A172 (cell line): ENCODE measurements around the gene DLGAP4. TPM values are rescaled to one million over a fixed set of nuclear protein-coding genes. Genes with fewer than 3 reads are reported as not detected.
A peak's percentile ranks its signal among the peaks of the same experiment; 100 is the strongest.
"Not testable (repeated sequence)": the region's sequence is repeated elsewhere in the genome, so short reads cannot be mapped to it uniquely, and the experiment has no call there.

ENCODE experiments used
- DNase-seq: peaks from one replicate; pipeline ENCODE4 v3.0.0-alpha.2; 2015; ENCODE audit warnings: low spot score
- total RNA-seq: library from RNA; depleted of rRNA; stranded (reverse); fragments of >200 nt; shearing (Covaris generic); gene quantifications from 2 replicates; pipeline ENCODE4 v1.2.3, GENCODE V29; 2014

Gene DLGAP4
- total RNA-seq, 1 experiment from 2014 or later = 29.6 TPM

DNA sequence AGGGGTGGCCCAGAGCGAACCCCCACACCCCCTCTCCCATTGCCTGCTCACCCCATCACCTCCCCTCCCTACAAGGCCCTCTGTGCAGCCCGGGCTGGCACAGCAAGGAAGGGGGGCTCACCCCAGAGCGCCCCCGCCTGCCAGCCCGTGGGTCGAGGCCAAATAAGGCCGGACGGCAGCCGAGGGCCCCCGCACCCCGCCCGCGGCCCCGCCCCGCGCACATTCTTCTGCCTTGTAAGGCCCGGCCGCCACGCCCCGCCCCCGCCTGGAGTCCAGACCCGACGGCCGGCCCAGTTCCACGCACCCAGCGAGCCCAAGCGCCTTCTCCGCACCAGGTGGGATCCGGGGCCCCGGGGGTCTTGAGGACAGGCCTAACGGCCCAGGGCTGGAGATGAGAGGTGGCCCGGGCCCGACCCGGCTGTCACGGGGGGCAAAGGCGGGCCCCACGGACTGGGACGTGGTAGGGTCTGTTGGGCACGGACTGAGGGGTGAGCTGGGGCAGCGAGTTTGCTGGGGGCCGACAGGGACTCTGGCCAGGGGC, 235.2 kb downstream of the DLGAP4 start, which contains the start of gene MYL9:
TSS of gene MYL9 (plus strand) at position 293 of the 541 bp plus-strand sequence. CDS start 3,366 bp downstream, outside the sequence.
- DNase-seq = no peak

DNA sequence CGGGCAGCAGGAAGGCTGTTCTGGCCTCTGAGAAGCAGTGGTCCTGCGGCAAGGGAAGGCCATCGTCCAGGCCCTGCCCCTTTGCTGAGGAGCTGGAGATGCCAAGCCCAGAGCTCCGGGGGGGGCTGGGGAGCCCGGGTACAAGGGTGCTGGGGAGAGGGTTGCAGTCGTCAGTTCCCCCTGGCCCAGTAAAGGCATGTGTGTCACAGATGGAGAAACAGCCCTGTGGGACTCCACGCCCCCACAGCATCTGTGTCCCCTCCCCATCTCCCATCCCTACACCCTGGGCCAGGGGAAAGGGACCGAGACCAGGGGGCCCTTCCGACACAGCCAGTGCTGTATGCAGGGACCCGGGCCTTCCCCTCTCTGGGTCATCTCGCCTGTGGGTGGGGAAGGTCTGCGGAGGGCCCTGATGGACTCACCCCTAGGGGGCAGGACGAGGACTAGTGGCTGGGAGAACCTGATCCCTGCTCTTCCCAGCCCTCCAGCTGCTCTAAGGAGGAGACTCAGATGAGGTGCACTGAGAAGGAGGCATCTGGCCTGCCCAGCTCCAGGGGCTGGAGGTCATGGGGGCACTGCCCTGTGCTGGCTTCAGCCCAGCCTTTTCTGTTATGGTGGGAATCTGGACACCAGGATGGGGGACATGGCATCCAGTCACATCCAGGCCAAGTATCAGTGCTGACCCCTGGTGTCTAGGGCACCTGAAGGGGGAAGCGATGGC, 235.8 kb downstream of the DLGAP4 start:
- no peak for DNase-seq

DNA sequence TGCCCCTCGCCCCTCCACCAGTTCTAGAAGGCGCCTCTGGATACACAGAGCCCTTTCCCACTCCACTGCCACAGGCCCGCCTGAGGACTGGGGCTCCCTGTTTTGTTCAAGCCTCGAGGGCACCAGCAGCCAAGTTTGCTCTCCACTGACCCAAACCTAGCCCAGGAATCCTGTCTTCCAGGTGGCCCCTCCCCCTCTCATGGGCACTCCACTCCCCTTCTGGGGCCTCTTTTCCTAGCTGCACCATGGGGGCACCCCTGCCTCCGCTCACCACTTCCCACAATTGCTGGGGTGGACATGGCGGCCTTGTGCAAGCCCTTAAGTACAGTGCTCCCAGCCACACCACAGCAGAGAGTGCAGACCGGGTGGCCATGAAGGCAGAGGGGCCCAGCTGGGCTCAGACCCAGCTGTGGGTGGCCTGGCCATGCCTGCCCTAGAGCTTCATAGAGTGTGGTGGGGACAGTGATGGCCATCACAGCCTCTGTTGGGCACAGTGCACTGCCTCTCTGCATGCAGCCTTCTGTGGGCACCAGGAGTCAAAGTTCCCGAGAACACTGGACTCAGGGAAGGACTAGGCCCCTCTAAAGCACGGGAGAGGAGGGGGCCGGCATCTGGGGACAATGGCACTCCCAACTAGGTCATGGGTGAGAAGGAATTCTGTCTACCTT, 236.5 kb downstream of the DLGAP4 start:
- no peak for DNase-seq

DNA sequence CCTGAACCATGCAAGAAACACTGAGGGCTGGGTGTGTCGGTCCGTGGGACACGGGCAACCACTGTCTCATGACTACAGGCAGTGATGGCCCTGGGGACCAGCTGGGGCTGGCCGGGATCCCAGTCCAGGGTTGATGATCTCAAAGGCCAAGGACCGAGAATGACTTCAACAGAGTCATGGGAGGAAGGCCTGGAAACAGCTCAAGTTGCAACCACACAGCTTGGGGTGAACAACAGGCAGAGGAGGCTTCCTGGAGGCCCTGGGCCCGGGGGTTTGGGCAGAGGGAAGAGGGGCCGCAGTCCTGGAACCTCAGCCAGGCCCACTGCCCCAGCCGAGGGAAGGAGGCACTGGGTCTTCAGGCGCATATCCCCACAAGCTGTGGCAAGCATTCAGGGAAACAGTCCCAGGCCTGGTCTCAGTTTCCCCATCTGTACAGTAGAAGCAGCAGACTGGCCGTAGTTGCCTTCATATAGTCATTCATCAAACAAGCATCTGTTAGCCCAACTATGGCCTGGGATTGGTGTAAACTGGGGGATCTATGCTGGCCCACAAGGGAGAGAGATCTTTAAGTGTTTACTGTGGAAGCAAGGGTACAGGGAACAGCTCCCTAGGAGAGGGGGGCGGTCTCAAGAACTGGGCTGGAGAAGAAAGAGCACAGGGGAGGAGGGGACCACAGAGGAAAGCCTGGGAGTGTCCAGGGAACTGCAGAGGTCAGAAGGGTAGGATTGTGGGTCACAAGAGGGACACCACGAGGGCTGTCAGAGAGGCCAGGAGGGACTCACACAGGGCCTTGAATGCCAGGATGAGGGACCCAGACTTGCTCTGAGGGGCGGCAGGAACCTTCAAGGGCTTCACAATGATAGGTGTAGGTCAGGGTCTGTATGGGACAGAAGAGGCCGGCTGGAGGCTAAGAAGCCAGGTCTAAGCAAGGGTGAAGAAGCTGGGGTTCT, 237.3 kb downstream of the DLGAP4 start:
- peak; percentile 61 for DNase-seq

DNA sequence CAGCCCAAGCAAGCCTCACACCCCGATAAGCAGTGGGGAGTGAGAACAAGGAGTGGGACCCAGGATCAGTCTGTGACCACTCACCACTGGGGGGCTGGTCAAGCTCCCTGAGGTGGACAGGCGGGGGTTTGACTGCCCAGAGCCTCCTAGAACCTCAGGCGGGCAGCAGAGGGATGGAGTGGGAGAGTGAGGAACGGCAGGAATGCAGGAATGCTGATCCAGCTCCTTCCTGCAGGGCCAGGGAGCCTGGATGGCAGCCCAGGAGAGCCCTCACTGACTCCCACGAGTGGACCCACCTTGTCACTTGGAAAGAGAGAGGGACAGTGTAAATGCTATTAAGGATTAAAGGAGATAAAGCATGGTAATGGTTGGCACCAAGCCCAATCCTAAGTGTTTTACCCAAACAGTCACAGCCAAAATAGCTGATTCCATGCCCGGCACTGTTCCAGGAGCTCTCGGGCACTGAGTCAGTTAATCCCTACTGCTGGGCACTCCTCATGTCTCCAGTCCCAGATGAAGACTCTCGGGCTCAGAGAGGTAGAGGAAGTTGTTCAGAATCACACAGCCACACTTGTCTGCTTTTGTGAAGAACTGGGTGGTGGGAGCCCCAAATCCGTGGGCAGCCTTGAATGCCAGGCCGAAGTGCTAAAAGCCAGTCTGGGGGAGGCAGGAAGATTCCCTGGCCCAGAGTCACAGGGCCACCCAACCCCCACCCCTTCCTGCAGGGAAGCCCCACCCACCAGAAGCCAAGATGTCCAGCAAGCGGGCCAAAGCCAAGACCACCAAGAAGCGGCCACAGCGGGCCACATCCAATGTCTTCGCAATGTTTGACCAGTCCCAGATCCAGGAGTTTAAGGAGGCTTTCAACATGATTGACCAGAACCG, 238.2 kb downstream of the DLGAP4 start:
- DNase-seq = peak; percentile 91

DNA sequence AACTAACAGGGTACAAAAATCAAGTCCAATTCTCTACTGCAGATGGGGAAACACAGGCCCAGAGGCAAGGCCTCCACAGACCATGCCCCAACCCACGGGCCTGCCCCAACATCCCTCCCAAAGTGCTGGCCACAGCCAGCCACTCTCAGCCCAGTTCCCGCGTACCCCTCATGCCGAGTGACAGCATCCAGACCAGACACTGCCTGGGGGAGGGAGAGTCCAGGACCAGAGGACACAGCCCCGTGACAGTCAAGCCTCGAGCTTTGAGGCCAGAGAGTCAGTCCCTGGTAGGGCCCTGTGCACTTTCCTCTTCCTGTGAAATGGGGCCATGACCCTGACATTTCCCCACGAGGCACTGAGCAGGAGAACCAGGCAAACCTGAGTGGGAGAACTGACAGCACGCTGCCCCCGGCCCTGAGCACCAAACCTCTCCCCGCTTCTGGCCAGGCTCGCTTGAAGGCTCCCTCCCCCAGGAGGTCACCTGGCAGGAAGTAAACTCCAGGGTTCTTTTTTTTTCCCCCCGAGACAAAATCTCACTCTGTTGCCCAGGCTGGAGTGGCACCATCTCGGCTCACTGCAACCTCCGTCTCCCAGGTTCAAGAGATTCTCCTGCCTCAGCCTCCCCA, 240.1 kb downstream of the DLGAP4 start:
- DNase-seq = no peak

DNA sequence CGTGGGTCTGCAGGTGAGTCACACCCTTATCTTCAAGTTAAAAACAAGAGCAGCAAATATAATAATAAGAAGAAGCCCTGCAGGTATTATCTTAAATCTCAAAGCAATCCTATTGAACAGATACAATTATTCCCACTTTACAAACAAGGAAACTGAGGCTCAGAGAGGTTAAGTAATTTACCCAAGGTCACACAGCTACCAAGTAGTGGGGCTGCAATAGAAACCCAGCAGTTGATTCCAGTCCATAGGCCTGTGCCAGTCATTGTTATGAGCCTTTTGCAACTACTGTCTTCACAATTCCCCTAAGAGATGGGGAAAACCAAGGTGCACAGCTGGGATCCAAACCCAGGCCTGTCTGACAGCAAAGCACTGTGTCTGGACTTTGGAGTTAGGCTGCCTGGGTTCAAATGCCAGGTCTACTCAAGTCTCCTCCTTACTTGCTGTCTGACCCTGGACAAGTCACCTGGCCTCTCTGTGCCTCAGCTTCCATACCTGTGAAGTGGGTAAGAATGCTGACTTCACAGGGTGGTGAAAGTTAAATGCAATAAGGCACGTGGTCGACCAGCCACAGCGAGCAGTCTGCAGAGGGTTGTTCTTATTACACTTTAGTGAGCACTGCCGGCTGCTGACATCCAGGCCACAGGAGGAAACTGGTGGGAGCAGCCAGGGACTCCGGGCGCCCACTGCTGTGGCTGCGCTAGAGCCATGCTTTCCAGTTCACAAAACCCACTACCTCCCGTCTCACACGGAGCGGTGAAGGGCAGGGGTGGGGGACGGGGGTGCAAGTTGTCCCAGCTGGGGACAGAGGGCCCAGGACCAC, 241.3 kb downstream of the DLGAP4 start:
- DNase-seq = no peak

DNA sequence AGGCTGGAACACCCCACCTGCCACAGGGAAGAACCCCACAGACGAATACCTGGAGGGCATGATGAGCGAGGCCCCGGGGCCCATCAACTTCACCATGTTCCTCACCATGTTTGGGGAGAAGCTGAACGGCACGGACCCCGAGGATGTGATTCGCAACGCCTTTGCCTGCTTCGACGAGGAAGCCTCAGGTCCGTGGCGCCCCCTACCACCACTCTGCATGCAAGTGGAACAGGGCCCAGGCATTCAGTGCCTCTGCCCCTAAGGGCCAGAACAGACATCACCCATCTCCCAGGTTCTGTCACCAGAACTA, 241.8 kb downstream of the DLGAP4 start:
- DNase-seq = no peak

DNA sequence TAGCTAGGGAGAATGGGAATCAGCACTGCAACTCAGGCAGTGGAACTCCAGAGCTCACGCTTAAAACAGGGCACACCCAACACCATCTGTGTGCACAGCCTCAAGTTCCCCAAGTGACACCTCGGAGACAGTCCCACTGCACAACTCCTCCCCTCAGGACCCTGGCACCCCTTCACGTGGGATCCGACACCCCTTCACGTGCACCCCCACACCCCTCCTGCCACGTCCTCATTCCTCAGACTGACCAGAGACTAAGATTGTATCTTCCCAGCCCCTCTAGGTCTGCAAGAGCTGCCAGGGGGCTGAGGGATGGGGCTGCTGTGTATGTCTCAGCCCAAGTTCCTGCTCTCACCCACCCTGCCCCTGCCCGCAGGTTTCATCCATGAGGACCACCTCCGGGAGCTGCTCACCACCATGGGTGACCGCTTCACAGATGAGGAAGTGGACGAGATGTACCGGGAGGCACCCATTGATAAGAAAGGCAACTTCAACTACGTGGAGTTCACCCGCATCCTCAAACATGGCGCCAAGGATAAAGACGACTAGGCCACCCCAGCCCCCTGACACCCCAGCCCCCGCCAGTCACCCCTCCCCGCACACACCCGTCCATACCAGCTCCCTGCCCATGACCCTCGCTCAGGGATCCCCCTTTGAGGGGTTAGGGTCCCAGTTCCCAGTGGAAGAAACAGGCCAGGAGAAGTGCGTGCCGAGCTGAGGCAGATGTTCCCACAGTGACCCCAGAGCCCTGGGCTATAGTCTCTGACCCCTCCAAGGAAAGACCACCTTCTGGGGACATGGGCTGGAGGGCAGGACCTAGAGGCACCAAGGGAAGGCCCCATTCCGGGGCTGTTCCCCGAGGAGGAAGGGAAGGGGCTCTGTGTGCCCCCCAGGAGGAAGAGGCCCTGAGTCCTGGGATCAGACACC, 242.8 kb downstream of the DLGAP4 start:
- no peak for DNase-seq

DNA sequence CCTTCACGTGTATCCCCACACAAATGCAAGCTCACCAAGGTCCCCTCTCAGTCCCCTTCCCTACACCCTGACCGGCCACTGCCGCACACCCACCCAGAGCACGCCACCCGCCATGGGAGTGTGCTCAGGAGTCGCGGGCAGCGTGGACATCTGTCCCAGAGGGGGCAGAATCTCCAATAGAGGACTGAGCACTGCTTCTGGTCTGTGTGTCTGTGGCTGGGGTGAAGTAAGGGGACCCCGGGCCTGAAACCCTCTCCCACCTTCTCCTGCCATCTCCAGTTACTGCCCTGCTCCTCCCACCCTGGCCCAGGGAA, 243.4 kb downstream of the DLGAP4 start:
- DNase-seq = no peak

DNA sequence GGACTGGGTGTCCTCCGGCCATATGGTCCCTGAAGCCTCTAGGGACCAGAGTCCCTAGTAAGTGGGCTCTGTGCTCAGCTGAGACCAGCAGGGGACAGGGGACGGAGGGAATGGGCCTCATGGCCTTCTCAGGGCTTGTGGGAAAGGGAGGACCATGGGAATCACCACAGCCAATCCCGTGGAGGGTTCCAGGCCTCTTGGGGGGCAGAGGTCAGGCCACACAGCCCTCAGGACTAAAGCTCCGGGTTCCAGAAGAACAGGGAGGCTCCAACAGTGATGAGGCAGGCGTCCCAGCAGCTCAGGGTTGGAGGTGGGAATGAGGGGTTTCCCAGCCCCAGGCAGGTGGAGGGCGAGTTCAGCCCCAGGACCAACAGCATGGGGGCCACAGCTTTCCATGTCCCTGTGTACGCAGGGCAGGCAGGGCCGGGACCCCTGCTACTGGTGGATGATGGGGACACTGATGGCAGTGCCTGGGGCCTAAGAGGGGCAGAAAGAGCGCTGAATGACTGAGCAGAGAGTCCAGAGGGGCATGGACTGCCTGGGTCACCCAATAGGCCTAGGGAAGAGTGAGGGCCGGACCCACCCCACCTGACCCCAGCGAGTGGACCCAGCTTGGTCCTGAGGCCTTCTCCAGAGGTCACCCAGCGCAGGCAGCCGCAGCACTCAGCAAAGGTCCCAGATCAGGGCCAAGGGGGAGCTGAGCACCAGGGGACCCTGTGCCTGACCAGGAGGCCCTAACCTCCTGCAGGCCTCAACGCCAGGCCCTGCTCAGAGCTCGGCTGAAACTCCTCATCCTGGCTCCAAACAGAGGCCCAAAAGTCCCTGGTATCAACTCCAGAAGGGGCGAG, 244.0 kb downstream of the DLGAP4 start:
- DNase-seq = no peak

DNA sequence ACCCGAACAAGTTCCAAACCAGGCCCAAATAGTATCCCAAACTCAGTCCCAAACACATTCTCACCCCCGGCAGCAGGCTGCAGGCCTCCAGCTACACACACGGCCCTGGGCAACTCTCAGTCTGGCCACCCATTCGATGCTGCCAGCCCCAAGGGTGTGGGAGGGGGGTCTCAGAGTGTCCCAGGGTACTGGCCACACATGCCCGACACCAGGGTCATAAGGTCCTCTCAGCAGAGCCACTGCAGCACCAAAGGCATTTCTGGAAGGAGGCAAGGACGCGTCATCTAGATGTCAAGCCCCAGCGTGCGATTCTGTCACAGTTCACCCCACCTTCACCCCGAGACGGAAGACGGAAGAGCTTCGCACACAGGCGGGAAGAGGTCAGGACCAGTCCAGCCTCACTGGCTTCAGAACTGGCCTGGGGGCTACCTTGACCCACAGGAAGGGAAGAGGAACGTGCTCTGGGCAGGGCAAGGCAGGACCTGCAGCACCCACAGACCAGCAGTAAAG, 244.7 kb downstream of the DLGAP4 start:
- no peak for DNase-seq

DNA sequence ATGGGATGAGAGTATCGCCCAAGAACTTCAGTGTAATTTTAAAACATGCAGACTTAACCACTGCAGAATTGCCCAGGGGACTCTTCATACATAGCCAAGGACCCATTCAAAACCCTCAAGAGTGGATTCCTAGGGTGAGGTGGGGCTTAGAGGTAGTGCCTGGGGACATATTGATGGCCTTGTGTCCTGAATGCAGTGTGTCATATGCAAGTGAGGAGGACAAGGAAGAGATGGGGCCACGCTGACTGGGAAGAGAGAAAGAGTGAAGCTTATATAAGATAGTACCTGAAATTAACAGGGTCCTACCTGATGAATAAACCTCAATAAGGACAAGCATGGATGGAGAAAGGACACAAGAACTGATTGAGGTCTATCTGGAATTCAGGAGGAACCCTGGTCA, 249.1 kb downstream of the DLGAP4 start:
- DNase-seq = no peak

DNA sequence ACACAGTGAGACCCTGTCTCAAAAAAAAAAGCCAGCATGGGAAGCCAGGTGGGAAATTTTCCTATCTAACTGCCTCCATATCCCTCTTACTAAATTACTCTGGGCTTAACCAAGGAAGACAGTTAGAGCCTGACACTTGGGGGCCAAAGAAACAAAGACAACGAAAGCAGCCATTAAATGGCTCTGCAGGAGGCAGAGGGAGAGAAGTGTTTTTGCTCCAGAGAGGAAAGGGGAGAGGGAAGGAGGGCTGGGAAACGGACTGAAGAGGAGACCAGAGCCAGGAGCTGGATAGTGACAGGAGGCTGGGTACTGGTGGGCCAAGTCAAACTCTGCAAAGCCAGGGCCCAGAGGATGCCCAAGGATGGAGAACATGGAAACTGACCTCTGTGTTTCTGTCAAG, 256.6 kb downstream of the DLGAP4 start:
- DNase-seq = no peak

DNA sequence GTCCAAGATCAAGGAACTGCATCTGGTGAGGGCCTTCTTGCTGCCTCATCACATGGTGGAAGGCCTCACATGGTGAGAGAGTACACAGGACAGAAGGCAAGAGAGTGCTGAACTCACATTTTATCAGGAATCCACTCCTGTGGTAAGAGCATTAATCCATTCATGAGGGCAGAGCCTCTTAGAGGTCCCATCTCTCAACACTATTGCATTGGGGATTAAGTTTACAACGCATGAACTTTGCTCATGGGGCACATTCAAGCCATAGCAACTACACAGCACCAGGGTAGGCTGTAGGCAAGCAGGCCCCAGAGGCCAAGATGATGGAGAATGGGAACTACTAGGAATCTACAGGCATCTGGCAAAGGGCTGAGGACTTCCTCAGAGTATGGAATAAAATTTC, 257.2 kb downstream of the DLGAP4 start:
- DNase-seq = no peak

DNA sequence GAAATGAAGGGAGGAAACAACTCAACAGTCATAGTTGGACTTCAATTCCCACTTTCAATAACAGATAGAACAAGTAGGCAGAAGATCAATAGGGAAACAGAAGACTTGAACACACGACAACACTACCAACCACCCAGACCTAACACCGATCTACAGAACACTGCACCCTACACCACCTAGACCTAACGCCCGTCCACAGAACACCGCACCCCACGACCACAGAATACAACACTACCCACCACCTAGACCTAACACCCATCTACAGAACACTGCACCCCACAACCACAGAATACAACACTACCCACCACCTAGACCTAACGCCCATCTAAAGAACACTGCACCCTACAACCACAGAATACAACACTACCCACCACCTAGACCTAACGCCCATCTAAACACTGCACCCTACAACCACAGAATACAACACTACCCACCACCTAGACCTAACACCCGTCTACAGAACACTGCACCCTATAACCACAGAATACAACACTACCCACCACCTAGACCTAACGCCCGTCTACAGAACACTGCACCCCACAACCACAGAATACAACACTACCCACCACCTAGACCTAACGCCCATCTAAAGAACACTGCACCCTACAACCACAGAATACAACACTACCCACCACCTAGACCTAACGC, 258.1 kb downstream of the DLGAP4 start:
- not testable (repeated sequence) for DNase-seq

DNA sequence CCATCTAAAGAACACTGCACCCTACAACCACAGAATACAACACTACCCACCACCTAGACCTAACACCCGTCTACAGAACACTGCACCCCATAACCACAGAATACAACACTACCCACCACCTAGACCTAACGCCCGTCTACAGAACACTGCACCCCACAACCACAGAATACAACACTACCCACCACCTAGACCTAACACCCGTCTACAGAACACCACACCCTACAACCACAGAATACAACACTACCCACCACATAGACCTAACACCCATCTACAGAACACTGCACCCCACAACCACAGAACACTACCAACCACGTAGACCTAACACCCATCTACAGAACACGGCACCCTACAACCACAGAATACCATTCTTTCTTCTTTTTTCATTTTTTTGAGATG, 258.6 kb downstream of the DLGAP4 start:
- not testable (repeated sequence) for DNase-seq
